Subcutaneous adipose tissue (tissue), 4 donors: Measurements from ENCODE around the gene ACSS2. TPM values are rescaled to one million over a fixed set of nuclear protein-coding genes. Genes with fewer than 3 reads are reported as not detected.

ENCODE experiments used
- CTCF ChIP-seq: fragments of 450-650 bp; IDR thresholded peaks from one replicate; pipeline ENCODE4 v1.5.1; 2016; ENCODE audit warnings: low read depth, mild to moderate bottlenecking, control low read depth, antibody characterized with exemption, moderate library complexity
- total RNA-seq, 4 donors: library from RNA; depleted of rRNA; stranded (reverse); fragments of >200 nt; gene quantifications; one replicate each; pipeline ENCODE4 v1.1.0, GENCODE V29; 2016

Gene ACSS2
- total RNA-seq, 4 donors from 2014 or later = 97.4 to 252 (median 136) TPM

GRCh38 chr20:34945315-34946077 lies 69.1 kb downstream of the ACSS2 start:
- no peak for TF ChIP-seq CTCF

GRCh38 chr20:34946661-34947060 lies 70.2 kb downstream of the ACSS2 start:
- TF ChIP-seq CTCF = no peak

- TF ChIP-seq CTCF = no peak
Measured at GRCh38 chr20:34947336-34947735, 70.9 kb downstream of the ACSS2 start.

GRCh38 chr20:34948030-34948429 lies 71.6 kb downstream of the ACSS2 start:
- no peak for TF ChIP-seq CTCF

GRCh38 chr20:34949120-34949519 lies 72.7 kb downstream of the ACSS2 start:
- no peak for TF ChIP-seq CTCF

GRCh38 chr20:34951252-34951651 lies 74.8 kb downstream of the ACSS2 start:
- TF ChIP-seq CTCF = no peak

GRCh38 chr20:34951652-34952051 lies 75.2 kb downstream of the ACSS2 start:
- no peak for TF ChIP-seq CTCF
